Right kidney (tissue), 9 donors: ENCODE measurements around the gene EFTUD2.
A peak's percentile ranks its signal among the peaks of the same experiment; 100 is the strongest.
"Not testable (repeated sequence)": the region's sequence is repeated elsewhere in the genome, so short reads cannot be mapped to it uniquely, and the experiment has no call there.

ENCODE experiments used
- DNase-seq: peaks from one replicate; pipeline ENCODE4 v3.0.0-alpha.2; 2016
- long read RNA-seq, 8 donors: transcript quantifications; one replicate each; lab custom pipeline, GENCODE V29; 2026

EFTUD2 gene
- long read RNA-seq, donor 1, full-length matches to known transcripts = 7 of 7 reads
- long read RNA-seq, donor 1, partial matches to known transcripts = 0 of 7 reads
- long read RNA-seq, donor 1, other reads (novel, unspliced or antisense) = 0 of 7 reads
- long read RNA-seq, donor 2, full-length matches to known transcripts = 7 of 7 reads
- long read RNA-seq, donor 2, partial matches to known transcripts = 0 of 7 reads
- long read RNA-seq, donor 2, other reads (novel, unspliced or antisense) = 0 of 7 reads
- long read RNA-seq, donor 3, full-length matches to known transcripts = 3 of 3 reads
- long read RNA-seq, donor 3, partial matches to known transcripts = 0 of 3 reads
- long read RNA-seq, donor 3, other reads (novel, unspliced or antisense) = 0 of 3 reads
- long read RNA-seq, donor 4, full-length matches to known transcripts = 5 of 5 reads
- long read RNA-seq, donor 4, partial matches to known transcripts = 0 of 5 reads
- long read RNA-seq, donor 4, other reads (novel, unspliced or antisense) = 0 of 5 reads
- long read RNA-seq, donor 5, full-length matches to known transcripts = 10 of 15 reads
- long read RNA-seq, donor 5, partial matches to known transcripts = 0 of 15 reads
- long read RNA-seq, donor 5, other reads (novel, unspliced or antisense) = 5 of 15 reads
- long read RNA-seq, donor 6, full-length matches to known transcripts = 5 of 5 reads
- long read RNA-seq, donor 6, partial matches to known transcripts = 0 of 5 reads
- long read RNA-seq, donor 6, other reads (novel, unspliced or antisense) = 0 of 5 reads
- long read RNA-seq, donor 7 = 0 reads
- long read RNA-seq, donor 8, full-length matches to known transcripts = 8 of 13 reads
- long read RNA-seq, donor 8, partial matches to known transcripts = 0 of 13 reads
- long read RNA-seq, donor 8, other reads (novel, unspliced or antisense) = 5 of 13 reads

GRCh38 chr17:44899074-44899782, at the start of gene EFTUD2:
Gene EFTUD2 (minus strand): TSS chr17:44899445. CDS start chr17:44894521, 4,924 bp downstream.
- peak; percentile 100 for DNase-seq

GRCh38 chr17:44948315-44948795, 49.1 kb upstream of the EFTUD2 start:
- DNase-seq = no peak

- DNase-seq = peak; percentile 82
Measured at GRCh38 chr17:44947461-44948314, 48.4 kb upstream of the EFTUD2 start, which contains the start of gene KIF18B. Gene KIF18B (minus strand): TSS chr17:44947773. CDS start chr17:44936344, 11,429 bp downstream.

GRCh38 chr17:44945652-44946051, 46.4 kb upstream of the EFTUD2 start:
- DNase-seq = not testable (repeated sequence)

GRCh38 chr17:44942456-44942855, 43.2 kb upstream of the EFTUD2 start:
- no peak for DNase-seq

- no peak for DNase-seq
Measured at GRCh38 chr17:44941712-44942331, 42.6 kb upstream of the EFTUD2 start.

GRCh38 chr17:44940768-44941167, 41.5 kb upstream of the EFTUD2 start:
- DNase-seq = no peak

- no peak for DNase-seq
Measured at GRCh38 chr17:44940317-44940716, 41.1 kb upstream of the EFTUD2 start.

GRCh38 chr17:44935116-44935515, 35.9 kb upstream of the EFTUD2 start:
- DNase-seq = no peak

GRCh38 chr17:44934745-44935105, 35.5 kb upstream of the EFTUD2 start:
- DNase-seq = no peak

- DNase-seq = no peak
Measured at GRCh38 chr17:44933824-44934744, 34.8 kb upstream of the EFTUD2 start.

- no peak for DNase-seq
Measured at GRCh38 chr17:44932787-44933097, 33.5 kb upstream of the EFTUD2 start.

GRCh38 chr17:44932096-44932786, 33.0 kb upstream of the EFTUD2 start:
- DNase-seq = no peak

- no peak for DNase-seq
Measured at GRCh38 chr17:44931376-44931775, 32.1 kb upstream of the EFTUD2 start.

- no peak for DNase-seq
Measured at GRCh38 chr17:44930667-44931066, 31.4 kb upstream of the EFTUD2 start.

GRCh38 chr17:44928950-44929720, 29.9 kb upstream of the EFTUD2 start:
- DNase-seq = no peak

GRCh38 chr17:44928136-44928535, 28.9 kb upstream of the EFTUD2 start:
- no peak for DNase-seq

GRCh38 chr17:44927696-44928095, 28.5 kb upstream of the EFTUD2 start:
- DNase-seq = no peak
